Nephron progenitor cell (in vitro differentiated cells): ENCODE data around the gene SCN4A.
A peak's percentile ranks its signal among the peaks of the same experiment; 100 is the strongest.
"Not testable (repeated sequence)": the region's sequence is repeated elsewhere in the genome, so short reads cannot be mapped to it uniquely, and the experiment has no call there.

Source experiments
- DNase-seq: peaks from one replicate; pipeline ENCODE4 v3.0.0; 2021
- H3K27ac Mint-ChIP-seq: 2 replicates; pipeline ENCODE4 v1.8.0; 2021; ENCODE audit warnings: mild to moderate bottlenecking, moderate library complexity, mixed read lengths
- H3K27me3 Mint-ChIP-seq: 2 replicates; pipeline ENCODE4 v1.8.0; 2021; ENCODE audit warnings: mild to moderate bottlenecking, low read depth, mixed read lengths; ENCODE audit not compliant: poor library complexity
- H3K36me3 Mint-ChIP-seq: 2 replicates; pipeline ENCODE4 v1.8.0; 2021; ENCODE audit warnings: low read depth, mixed read lengths
- H3K4me1 Mint-ChIP-seq: 2 replicates; pipeline ENCODE4 v1.8.0; 2021; ENCODE audit warnings: mixed read lengths
- H3K4me3 Mint-ChIP-seq: 2 replicates; pipeline ENCODE4 v1.8.0; 2021; ENCODE audit warnings: mild to moderate bottlenecking, moderate library complexity, mixed read lengths
- H3K9me3 Mint-ChIP-seq: 2 replicates; pipeline ENCODE4 v1.8.0; 2021; ENCODE audit warnings: mild to moderate bottlenecking, moderate library complexity, mixed read lengths
- TF ChIP-seq, protein P1 (sequence below): fragments of 200-600 bp; sonication (generic); IDR thresholded peaks from 2 replicates; pipeline ENCODE4 v1.5.0; 2021; ENCODE audit warnings: antibody characterized with exemption

SCN4A gene

GRCh38 chr17:63911041-63911635 lies 61.6 kb downstream of the SCN4A start, which contains the start of gene CSHL1:
TSS of gene CSHL1 (minus strand) at chr17:63911258. CDS start at chr17:63911196, 62 bp downstream.
- no peaks in the 10 kb centered on the region for H3K36me3 Mint-ChIP-seq
- H3K27me3 Mint-ChIP-seq = peaks cover 59% of the 10 kb centered on the region
- TF ChIP-seq, protein P1, sequence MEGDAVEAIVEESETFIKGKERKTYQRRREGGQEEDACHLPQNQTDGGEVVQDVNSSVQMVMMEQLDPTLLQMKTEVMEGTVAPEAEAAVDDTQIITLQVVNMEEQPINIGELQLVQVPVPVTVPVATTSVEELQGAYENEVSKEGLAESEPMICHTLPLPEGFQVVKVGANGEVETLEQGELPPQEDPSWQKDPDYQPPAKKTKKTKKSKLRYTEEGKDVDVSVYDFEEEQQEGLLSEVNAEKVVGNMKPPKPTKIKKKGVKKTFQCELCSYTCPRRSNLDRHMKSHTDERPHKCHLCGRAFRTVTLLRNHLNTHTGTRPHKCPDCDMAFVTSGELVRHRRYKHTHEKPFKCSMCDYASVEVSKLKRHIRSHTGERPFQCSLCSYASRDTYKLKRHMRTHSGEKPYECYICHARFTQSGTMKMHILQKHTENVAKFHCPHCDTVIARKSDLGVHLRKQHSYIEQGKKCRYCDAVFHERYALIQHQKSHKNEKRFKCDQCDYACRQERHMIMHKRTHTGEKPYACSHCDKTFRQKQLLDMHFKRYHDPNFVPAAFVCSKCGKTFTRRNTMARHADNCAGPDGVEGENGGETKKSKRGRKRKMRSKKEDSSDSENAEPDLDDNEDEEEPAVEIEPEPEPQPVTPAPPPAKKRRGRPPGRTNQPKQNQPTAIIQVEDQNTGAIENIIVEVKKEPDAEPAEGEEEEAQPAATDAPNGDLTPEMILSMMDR = no peak
- no peak within 1 kb of the TSS for H3K27ac Mint-ChIP-seq
- H3K4me3 Mint-ChIP-seq = no peak within 1 kb of the TSS
- no peak for DNase-seq
- H3K9me3 Mint-ChIP-seq = no peaks in the 10 kb centered on the region
- peaks cover 5% of the 10 kb centered on the region for H3K4me1 Mint-ChIP-seq

DNA sequence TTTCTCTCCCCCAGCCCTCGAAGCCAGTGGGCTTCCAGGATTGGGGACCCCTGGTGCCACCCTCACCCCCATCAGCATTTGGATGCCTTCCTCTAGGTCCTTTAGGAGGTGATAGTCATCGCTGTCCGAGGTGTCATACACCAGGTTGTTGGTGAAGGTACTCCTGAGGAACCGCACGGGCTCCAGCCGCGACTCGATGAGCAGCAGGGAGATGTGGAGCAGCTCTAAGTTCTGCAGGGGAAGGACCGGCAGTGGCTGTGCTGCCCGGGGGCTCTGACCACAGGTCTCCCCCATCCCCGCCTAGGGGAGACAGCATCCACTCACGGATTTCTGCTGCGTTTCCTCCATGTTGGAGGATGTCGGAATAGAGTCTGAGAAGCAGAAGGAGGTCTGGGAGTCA lies 62.6 kb downstream of the SCN4A start:
- DNase-seq = no peak
- Mint-ChIP-seq H3K36me3 (no peaks in the 10 kb centered on the region), H3K27me3 (peaks cover 50% of the 10 kb centered on the region), H3K27ac (no peak overlapping the region), H3K4me1 (peaks cover 5% of the 10 kb centered on the region), H3K4me3 (no peak overlapping the region), H3K9me3 (no peaks in the 10 kb centered on the region)
- TF ChIP-seq, protein P1 = no peak

GRCh38 chr17:63909586-63909985 lies 63.1 kb downstream of the SCN4A start:
- not testable (repeated sequence) for H3K27ac Mint-ChIP-seq, H3K4me1 Mint-ChIP-seq, DNase-seq, H3K36me3 Mint-ChIP-seq, H3K4me3 Mint-ChIP-seq, H3K9me3 Mint-ChIP-seq
- H3K27me3 Mint-ChIP-seq = peaks cover 46% of the 10 kb centered on the region

DNA sequence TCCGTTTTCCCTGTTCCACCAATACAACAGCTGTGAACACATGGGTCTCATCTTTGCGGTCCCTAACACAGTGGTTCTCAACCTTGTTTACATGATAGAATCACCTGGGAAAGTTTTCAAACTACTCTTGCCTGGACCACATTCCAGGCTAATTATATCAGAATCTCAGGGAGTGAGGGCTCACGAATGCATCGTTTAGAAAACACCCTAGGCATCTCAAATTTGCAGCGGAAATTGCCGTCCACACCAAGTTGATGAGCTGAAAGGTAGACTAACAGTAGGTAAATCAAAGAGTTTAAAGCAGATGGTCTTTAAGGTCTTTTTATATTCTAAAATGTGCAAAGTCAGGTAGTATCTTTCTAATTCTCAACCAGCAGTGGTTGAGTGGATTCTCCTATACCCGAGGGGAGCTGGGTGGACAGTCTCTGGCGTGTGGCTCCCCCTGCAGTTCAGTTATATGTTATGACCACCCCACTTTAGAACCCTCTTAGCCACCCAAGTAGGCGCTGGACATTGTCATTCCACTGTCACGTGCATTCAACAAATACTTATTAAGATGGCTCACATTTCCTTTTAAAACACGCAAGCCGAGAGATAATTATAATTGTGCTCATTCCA lies 65.4 kb downstream of the SCN4A start:
- peaks cover 44% of the 10 kb centered on the region for H3K27me3 Mint-ChIP-seq
- DNase-seq = not testable (repeated sequence)

DNA sequence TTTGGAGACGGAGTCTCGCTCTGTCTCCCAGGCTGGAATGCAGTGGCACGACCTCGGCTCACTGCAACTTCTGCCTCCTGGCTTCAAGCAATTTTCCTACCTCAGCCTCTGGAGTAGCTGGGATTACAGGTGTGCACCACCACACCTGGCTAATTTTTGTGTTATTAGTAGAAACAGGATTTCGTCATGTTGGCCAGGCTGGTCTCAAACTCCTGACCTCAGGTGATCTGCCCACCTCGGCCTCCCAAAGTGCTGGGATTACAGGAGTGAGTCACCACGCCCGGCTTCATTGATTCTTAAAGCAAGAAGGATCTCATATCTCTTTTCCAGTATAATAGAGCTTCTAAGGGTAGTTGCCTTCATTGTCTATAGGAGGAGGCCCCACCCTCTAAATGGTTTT lies 67.9 kb downstream of the SCN4A start:
- H3K4me1 Mint-ChIP-seq, H3K9me3 Mint-ChIP-seq, H3K36me3 Mint-ChIP-seq, H3K27ac Mint-ChIP-seq, DNase-seq, H3K4me3 Mint-ChIP-seq: not testable (repeated sequence)
- peaks cover 40% of the 10 kb centered on the region for H3K27me3 Mint-ChIP-seq

More for the DNA sequence above, 65.4 kb downstream of the SCN4A start:
- H3K9me3 Mint-ChIP-seq, H3K4me1 Mint-ChIP-seq, H3K4me3 Mint-ChIP-seq, H3K27ac Mint-ChIP-seq, H3K36me3 Mint-ChIP-seq: not testable (repeated sequence)
- TF ChIP-seq, protein P1 = peak; percentile 43

DNA sequence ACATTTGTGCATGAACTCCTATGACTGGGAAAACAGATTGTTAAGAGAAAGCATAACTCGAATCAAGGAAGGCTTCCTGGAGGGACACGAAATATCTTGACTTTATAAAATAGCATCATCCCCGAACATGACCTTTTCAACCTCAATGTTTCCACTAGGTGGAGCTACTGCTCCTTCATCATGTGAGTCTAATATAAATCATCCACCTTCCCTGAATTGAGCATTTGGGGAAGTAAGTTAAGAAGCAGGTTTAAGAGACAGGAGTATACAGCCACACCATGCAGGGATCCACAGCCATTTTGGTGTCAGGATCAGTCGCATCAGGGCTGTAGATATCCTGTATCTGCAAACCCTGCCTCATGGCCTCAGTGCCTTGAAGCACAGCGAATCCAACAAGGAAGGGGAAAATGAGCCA lies 68.9 kb downstream of the SCN4A start:
- H3K27me3 Mint-ChIP-seq = peaks cover 38% of the 10 kb centered on the region
- H3K4me1 Mint-ChIP-seq, H3K4me3 Mint-ChIP-seq, DNase-seq, H3K9me3 Mint-ChIP-seq, H3K36me3 Mint-ChIP-seq, H3K27ac Mint-ChIP-seq: not testable (repeated sequence)
- TF ChIP-seq, protein P1 = peak; percentile 47

GRCh38 chr17:63901971-63902370 lies 70.7 kb downstream of the SCN4A start:
- DNase-seq, H3K4me3 Mint-ChIP-seq, H3K36me3 Mint-ChIP-seq, H3K27ac Mint-ChIP-seq, H3K4me1 Mint-ChIP-seq, H3K9me3 Mint-ChIP-seq: not testable (repeated sequence)
- peaks cover 46% of the 10 kb centered on the region for H3K27me3 Mint-ChIP-seq

DNA sequence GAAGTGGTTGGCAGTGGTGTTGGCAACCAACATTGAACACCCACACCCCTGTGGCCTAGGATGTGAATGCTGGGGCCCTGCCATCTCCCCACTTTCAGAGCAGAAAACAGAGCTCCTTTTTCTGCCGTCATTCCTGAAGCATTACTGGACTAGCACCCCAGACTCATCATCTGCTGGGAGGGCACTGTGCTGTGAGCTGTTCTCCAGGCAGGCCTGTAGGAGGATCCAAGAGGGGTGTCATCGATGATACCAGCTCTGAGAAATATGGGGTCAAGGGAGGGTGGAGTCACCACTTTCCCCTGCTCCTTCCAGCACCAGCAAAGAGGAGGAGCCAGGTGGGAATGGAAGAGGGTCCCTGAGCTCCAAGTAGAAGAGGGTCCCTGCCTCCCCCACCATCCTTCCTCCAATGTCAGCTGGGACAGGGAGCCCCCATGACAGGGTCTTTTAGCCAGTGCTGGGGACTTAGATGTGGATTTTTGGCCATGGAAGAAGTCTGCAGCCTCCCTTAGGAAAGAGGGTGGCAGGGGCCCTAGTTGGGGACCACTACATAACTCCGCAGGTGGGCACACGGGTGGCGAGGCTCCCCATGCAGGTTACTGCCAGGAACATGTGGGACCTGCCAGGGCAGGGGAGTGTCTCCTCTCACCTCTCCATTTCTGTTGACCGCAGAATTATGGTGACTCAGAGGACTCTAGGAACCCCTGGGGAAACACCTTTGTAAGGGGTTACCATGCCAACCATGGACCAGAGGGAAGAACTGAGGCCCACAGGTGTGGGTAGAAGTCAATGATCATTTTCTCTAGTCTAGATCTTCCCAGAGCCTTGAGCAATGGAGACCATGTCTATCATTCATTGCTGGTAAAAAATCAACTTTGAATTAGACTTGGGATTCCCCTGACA lies 73.6 kb downstream of the SCN4A start:
- not testable (repeated sequence) for H3K27ac Mint-ChIP-seq, H3K9me3 Mint-ChIP-seq, H3K4me1 Mint-ChIP-seq, H3K36me3 Mint-ChIP-seq, H3K4me3 Mint-ChIP-seq, DNase-seq
- peaks cover 50% of the 10 kb centered on the region for H3K27me3 Mint-ChIP-seq

DNA sequence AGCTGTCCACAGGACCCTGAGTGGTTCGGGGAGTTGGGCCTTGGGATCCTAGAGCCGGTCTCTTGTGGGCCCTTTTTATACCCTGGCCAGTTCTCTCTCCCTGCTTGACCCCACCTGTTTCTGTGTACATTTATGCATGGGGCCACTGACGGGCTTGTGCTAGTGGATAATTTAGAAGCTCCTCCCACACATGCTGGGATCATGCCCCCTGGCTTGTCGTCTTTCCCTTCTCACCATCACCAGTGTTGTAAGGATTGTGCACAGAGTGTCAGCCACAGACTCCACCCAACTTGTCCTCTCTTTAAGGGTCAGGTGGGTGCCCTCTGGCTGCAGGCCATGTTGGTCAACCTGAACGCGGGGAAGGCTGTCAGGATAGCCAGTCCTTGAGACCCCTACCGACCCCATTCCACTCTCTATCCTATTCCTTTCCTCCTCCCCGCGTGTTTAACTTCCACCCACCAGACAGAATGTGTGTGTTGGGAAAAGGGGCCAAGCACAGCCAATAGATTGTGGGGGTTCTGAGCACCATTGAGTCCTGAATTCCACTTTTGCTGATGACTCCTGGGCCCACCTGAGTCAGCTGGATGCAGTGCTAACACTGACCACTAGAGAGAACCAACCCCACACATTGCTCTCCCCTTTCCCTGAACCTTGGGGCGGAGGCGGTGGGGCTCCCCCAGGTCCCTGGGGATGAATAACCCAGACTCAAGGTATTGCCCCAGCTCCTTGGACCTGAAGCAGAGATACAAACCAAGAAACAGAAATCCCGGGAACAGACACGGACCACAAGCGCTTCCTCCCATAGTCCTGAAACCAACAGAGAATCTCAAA lies 76.0 kb downstream of the SCN4A start, which contains the start of gene CSH1:
CSH1 (minus strand) TSS at position 51 of the 831 bp plus-strand sequence. CDS start 63 bp downstream, outside the sequence.
- Mint-ChIP-seq H3K27me3 (peaks cover 43% of the 10 kb centered on the region), H3K4me1 (peaks cover 10% of the 10 kb centered on the region)
- H3K9me3 Mint-ChIP-seq, H3K27ac Mint-ChIP-seq, DNase-seq, H3K4me3 Mint-ChIP-seq, H3K36me3 Mint-ChIP-seq: not testable (repeated sequence)
